Stomach (tissue), 4 donors: ENCODE data around the gene TIMM10B.

Source experiments
- EP300 ChIP-seq: sonication (generic); formaldehyde crosslinking; IDR thresholded peaks from one replicate; pipeline ENCODE4 v1.6.1; 2017; ENCODE audit warnings: antibody characterized with exemption
- POLR2A ChIP-seq, 4 donors: fragments of 450-650 bp; IDR thresholded peaks; one replicate each; pipeline ENCODE4 v1.6.1; 2016; ENCODE audit warnings: antibody characterized with exemption in 4 of 4, control low read depth in 2 of 4, mild to moderate bottlenecking in 1 of 4, moderate library complexity in 1 of 4
- TF ChIP-seq, protein P1 (sequence below), 7 experiments: fragments of 450-650 bp in 4 of 7; fragments of 200-600 bp in 3 of 7; sonication (generic) in 3 of 7; IDR thresholded peaks; one replicate each; pipeline ENCODE4 v1.5.1; 2016 to 2019; ENCODE audit warnings: antibody characterized with exemption in 7 of 7, control low read depth in 2 of 7, mild to moderate bottlenecking in 1 of 7

DNA sequence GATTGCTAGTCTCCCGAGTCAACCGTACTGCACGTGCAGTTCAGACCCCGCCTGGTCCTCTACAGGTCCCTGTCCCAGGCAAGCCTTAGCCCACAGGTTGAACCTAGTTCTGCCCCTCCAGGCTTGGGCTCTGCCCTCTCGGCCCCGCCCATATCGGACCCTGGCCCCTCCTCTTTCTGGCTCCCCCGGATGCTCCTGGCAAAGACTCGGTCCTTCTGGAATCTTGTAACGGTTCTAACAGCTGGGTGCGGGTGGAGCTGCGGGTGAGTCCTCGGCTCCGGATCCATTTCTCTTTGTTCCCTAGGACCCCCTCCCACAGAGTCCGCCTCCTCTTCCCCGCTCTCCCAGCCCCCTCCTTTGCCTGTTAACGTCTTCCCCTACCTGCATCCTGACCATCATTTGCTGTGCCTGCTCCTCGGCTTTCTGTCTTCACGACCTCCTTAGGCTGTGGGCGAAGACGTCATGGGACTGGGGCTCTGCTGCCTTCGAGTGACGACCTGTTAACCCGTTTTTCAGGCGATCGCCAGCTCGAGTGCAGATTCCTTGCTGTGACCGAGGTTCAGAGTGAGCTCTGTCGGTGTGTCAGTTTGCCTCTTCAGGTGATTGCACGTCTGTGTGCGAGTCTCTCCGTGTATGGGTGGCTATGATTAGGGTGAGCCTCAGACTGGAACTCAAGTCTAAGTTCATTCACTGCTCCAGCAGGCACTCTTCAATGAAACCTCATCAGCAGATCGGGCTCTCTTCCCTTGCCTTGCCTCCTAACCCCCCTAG is 16.0 kb downstream of the TIMM10B start, which contains the start of gene DNHD1:
- TF ChIP-seq, protein P1, sequence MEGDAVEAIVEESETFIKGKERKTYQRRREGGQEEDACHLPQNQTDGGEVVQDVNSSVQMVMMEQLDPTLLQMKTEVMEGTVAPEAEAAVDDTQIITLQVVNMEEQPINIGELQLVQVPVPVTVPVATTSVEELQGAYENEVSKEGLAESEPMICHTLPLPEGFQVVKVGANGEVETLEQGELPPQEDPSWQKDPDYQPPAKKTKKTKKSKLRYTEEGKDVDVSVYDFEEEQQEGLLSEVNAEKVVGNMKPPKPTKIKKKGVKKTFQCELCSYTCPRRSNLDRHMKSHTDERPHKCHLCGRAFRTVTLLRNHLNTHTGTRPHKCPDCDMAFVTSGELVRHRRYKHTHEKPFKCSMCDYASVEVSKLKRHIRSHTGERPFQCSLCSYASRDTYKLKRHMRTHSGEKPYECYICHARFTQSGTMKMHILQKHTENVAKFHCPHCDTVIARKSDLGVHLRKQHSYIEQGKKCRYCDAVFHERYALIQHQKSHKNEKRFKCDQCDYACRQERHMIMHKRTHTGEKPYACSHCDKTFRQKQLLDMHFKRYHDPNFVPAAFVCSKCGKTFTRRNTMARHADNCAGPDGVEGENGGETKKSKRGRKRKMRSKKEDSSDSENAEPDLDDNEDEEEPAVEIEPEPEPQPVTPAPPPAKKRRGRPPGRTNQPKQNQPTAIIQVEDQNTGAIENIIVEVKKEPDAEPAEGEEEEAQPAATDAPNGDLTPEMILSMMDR (IDR thresholded peaks at IDR 0.05): no peak
- TF ChIP-seq POLR2A (IDR thresholded peaks at IDR 0.05) (no peak), EP300 (no peak)
